Hepatocyte (in vitro differentiated cells): ENCODE data around the gene SGPL1.

Source experiments
- EZH2 ChIP-seq: fragments of 200-600 bp; sonication (generic); IDR thresholded peaks from 2 replicates; pipeline ENCODE4 v1.6.1; 2016; ENCODE audit warnings: antibody characterized with exemption, mild to moderate bottlenecking, borderline replicate concordance
- EZH2phosphoT487 ChIP-seq: fragments of 200-600 bp; sonication (generic); IDR thresholded peaks from one replicate; pipeline ENCODE4 v1.6.1; 2018; ENCODE audit warnings: antibody characterized with exemption, mild to moderate bottlenecking, low read depth, moderate library complexity; ENCODE audit not compliant: unreplicated experiment, severe bottlenecking

- no peak for TF ChIP-seq EZH2
- TF ChIP-seq EZH2phosphoT487: no peak
Measured at GRCh38 chr10:70928140-70928539, 112.4 kb downstream of the SGPL1 start.
